Colonic mucosa (tissue), 4 donors: ENCODE measurements around the gene PAPPA2. TPM values are rescaled to one million over a fixed set of nuclear protein-coding genes. Genes with fewer than 3 reads are reported as not detected.

Experiments
- DNase-seq: peaks from one replicate; pipeline ENCODE4 v3.0.0-alpha.2; 2020
- H3K27ac ChIP-seq: fragments of 200-600 bp; one replicate; pipeline ENCODE4 v1.8.0; 2021
- H3K27me3 ChIP-seq: fragments of 200-600 bp; one replicate; pipeline ENCODE4 v1.8.0; 2021
- H3K36me3 ChIP-seq: fragments of 200-600 bp; one replicate; pipeline ENCODE4 v1.8.0; 2021
- H3K4me1 ChIP-seq: fragments of 200-600 bp; one replicate; pipeline ENCODE4 v1.8.0; 2021; ENCODE audit warnings: mild to moderate bottlenecking
- H3K4me3 ChIP-seq: fragments of 200-600 bp; one replicate; pipeline ENCODE4 v1.8.0; 2021
- H3K9ac ChIP-seq, 2 donors: one replicate each; pipeline ENCODE4 v1.7.0; 2013; ENCODE audit warnings: control low read depth in 2 of 2, low read depth in 2 of 2, low read length in 2 of 2
- H3K9me3 ChIP-seq: fragments of 200-600 bp; one replicate; pipeline ENCODE4 v1.8.0; 2021
- intact Hi-C: fragments of 100-400 bp; cut with DNase I; formaldehyde crosslinking; loops from one replicate; pipeline ENCODE4 v1.14.1; 2022
- total RNA-seq, 2 donors: library from RNA; stranded (reverse); fragmentation: NEBNext Ultra II Directional in 1 of 2; extraction: Animal tissue kit (Norgen Biotek cat#: 25700) in 1 of 2; gene quantifications; one replicate each; pipeline ENCODE4 v1.2.1, GENCODE V29; 2021
- TF ChIP-seq, protein P1 (sequence below): fragments of 200-600 bp; IDR thresholded peaks from one replicate; pipeline ENCODE4 v1.8.0; 2022; ENCODE audit warnings: antibody characterized with exemption, mild to moderate bottlenecking
- donor health status: healthy.
- donor health status: DM: no; HTN: no; CAD: no.
- donor health status: DM: no; HTN: no; CAD: no.

Gene PAPPA2
- total RNA-seq, 2 donors from 2014 or later = 3.1 to 3.6 TPM

DNA sequence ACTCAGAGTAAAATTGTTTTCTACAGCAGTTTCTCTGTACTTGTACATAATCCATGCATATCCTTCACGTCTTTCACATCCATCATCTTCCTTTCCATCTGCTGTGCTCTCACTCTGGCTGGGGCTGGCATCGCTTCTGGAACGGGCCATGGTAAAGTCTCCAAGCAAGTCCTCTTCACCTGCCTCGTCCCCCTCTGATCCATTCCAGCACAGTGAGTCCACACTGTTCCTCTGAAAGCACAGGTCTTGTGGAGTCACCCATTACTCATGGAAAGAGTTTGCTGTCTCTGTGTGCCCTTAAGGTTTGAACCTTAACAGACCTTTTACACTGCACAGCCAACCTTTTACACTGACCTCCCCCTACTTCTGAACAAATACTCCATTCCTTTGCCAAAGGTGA lies 387.9 kb downstream of the PAPPA2 start:
- TF ChIP-seq, protein P1, sequence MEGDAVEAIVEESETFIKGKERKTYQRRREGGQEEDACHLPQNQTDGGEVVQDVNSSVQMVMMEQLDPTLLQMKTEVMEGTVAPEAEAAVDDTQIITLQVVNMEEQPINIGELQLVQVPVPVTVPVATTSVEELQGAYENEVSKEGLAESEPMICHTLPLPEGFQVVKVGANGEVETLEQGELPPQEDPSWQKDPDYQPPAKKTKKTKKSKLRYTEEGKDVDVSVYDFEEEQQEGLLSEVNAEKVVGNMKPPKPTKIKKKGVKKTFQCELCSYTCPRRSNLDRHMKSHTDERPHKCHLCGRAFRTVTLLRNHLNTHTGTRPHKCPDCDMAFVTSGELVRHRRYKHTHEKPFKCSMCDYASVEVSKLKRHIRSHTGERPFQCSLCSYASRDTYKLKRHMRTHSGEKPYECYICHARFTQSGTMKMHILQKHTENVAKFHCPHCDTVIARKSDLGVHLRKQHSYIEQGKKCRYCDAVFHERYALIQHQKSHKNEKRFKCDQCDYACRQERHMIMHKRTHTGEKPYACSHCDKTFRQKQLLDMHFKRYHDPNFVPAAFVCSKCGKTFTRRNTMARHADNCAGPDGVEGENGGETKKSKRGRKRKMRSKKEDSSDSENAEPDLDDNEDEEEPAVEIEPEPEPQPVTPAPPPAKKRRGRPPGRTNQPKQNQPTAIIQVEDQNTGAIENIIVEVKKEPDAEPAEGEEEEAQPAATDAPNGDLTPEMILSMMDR = no peak

DNA sequence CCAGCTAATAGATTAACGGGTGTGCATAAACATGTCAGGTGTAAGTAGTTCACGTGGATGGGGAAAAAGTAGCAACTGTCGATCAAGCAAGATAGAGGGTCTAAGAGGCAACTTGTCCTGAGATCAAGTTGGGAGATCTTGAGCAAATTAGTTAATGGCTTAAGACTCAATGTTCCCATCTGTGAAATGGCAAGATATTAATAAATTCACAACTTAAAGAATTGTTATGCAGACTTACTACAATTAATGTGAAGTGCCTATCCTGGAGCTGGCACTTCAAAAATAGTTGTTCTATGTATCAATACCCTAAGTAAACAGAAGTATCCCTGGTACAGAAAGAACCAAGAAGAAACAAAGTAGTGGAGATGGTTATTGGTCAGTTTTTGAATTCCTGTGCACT lies 389.1 kb downstream of the PAPPA2 start:
- no peaks in the 10 kb centered on the region for H3K4me1 ChIP-seq
- H3K27me3 ChIP-seq = no peaks in the 10 kb centered on the region
- no peaks in the 10 kb centered on the region for H3K9me3 ChIP-seq
- TF ChIP-seq, protein P1 = no peak
- H3K36me3 ChIP-seq = no peaks in the 10 kb centered on the region
- H3K4me3 ChIP-seq = no peak overlapping the region
- intact Hi-C loops = no loop called here
- H3K9ac ChIP-seq = no peak overlapping the region
- DNase-seq = no peak
- no peak overlapping the region for H3K27ac ChIP-seq

More for the DNA sequence above, 387.9 kb downstream of the PAPPA2 start:
- H3K36me3 ChIP-seq = no peaks in the 10 kb centered on the region
- H3K27ac ChIP-seq = no peak overlapping the region
- no peak overlapping the region for H3K9ac ChIP-seq
- H3K27me3 ChIP-seq = no peaks in the 10 kb centered on the region
- intact Hi-C loops = no loop called here
- no peaks in the 10 kb centered on the region for H3K4me1 ChIP-seq
- DNase-seq = no peak
- H3K9me3 ChIP-seq = no peaks in the 10 kb centered on the region
- no peak overlapping the region for H3K4me3 ChIP-seq

DNA sequence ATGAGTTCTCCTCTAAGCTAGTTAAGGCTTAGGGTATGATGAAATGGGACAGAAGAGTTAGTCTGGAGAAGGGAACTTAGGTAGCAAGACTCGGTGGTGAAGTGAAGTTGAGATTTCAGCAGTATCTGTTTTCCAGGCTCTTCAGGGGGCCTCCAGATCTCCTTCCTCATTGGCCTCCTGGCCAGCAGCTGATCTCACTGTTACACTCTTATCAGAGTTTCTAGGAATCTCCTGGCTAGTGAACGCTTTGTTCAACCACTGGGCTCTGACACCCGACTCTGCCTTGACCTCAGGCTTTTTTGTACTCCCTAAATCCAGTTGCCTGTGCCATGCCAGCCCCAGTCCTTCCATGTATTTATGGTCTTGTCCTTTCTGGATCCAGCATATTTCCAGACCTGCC lies 390.5 kb downstream of the PAPPA2 start:
- Histone ChIP-seq H3K9ac (no peak overlapping the region), H3K9me3 (no peaks in the 10 kb centered on the region), H3K27me3 (no peaks in the 10 kb centered on the region), H3K4me1 (no peaks in the 10 kb centered on the region), H3K27ac (no peak overlapping the region), H3K4me3 (no peak overlapping the region), H3K36me3 (no peaks in the 10 kb centered on the region)
- no peak for DNase-seq
- TF ChIP-seq, protein P1 = no peak
- intact Hi-C loops = no loop called here

DNA sequence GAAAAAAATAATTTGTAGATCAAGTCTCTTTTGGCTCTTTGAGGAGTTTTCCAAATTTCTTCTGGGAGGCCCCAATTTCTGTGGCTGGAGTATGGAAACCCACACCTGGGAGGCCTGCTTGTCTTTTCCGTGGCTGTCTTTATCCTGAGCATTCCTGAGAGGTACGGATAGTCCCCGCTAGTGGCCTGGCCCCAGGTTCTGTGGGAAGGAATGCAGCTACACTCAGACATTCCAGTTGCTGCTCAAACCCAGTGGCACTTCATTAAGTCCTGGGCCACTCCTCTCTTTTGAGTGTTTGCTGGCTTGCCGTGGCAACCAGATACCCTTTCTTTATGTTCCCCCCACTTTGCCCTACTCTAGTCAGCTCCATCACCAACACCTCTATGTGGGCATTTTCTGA lies 391.1 kb downstream of the PAPPA2 start:
- Histone ChIP-seq H3K36me3 (no peaks in the 10 kb centered on the region), H3K4me1 (no peaks in the 10 kb centered on the region), H3K27ac (no peak overlapping the region), H3K27me3 (no peaks in the 10 kb centered on the region), H3K9ac (no peak overlapping the region), H3K4me3 (no peak overlapping the region), H3K9me3 (no peaks in the 10 kb centered on the region)
- no peak for DNase-seq
- intact Hi-C loops = no loop called here
- TF ChIP-seq, protein P1 = no peak

DNA sequence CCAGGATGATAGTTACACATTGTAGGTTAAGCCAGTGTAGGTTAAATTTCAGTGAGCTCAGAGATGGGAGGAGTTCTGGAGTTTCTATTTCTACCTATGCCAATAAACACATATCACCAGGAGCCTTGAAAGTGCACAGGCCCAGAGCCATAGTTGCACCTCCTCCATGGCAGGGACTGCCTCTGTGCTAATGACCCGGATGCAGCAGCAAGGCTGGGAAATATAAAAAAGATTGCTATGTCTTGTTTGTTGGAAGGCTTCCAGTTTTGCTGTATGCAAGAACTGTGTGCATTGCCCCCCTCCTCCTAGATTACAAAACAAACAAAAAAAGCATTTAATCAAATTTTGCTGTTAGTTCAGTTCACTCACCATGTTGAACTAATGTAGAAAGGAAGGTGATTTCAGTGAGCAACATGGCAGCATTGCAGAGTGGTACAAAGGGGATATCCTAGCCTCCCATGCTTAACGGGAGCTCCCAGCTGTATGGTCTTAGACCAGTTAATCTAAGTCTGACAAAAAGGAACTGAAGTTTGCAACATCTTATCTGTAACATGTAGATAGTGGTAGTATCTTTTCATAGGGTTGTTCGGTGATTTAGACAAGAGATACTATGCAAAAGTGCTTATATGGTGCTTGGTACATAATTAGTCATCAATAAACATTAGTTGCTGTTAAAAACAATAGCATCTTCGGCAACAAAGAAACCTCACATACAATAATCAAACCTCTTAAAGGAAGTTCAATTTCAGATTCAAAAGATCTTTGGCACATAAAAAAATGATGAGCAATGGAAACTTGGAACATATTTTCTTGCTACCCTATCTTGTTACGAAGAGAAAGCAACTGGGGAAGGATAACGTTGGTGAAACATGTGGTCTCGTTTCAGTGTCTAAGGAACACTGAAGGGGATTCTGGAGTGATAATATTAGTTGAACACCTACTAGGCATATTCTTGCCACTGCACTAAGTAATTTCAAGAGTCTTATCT lies 392.1 kb downstream of the PAPPA2 start:
- Histone ChIP-seq H3K4me1 (no peaks in the 10 kb centered on the region), H3K27me3 (no peaks in the 10 kb centered on the region), H3K9ac (no peak overlapping the region), H3K36me3 (no peaks in the 10 kb centered on the region), H3K4me3 (no peak overlapping the region), H3K27ac (no peak overlapping the region), H3K9me3 (no peaks in the 10 kb centered on the region)
- TF ChIP-seq, protein P1 = no peak
- intact Hi-C loops = no loop called here
- DNase-seq = no peak
